KMS-11 (cell line): Measurements from ENCODE around the gene DMTF1.
A peak's percentile ranks its signal among the peaks of the same experiment; 100 is the strongest.

Experiments used
- H2AFZ ChIP-seq: fragments of 200-600 bp; sonication (generic); 2 replicates; pipeline ENCODE4 v1.6.1; 2016; ENCODE audit warnings: antibody characterized with exemption, mixed run types, low read depth
- H3K27ac ChIP-seq: fragments of 200-600 bp; sonication (generic); 2 replicates; pipeline ENCODE4 v1.6.1; 2016; ENCODE audit warnings: mild to moderate bottlenecking, mixed run types
- H3K27me3 ChIP-seq: fragments of 200-600 bp; sonication (generic); 2 replicates; pipeline ENCODE4 v1.6.1; 2017; ENCODE audit warnings: mild to moderate bottlenecking, low read depth, mixed run types, moderate library complexity; ENCODE audit not compliant: insufficient read depth
- H3K36me3 ChIP-seq: fragments of 200-600 bp; sonication (generic); 2 replicates; pipeline ENCODE4 v1.6.1; 2017; ENCODE audit warnings: mild to moderate bottlenecking, mixed run types; ENCODE audit not compliant: insufficient read depth
- H3K4me1 ChIP-seq: fragments of 200-600 bp; sonication (generic); 2 replicates; pipeline ENCODE4 v1.6.1; 2016; ENCODE audit warnings: mild to moderate bottlenecking, low read depth, mixed run types; ENCODE audit not compliant: poor library complexity, severe bottlenecking
- H3K4me2 ChIP-seq: fragments of 200-600 bp; sonication (generic); 2 replicates; pipeline ENCODE4 v1.7.0; 2016; ENCODE audit warnings: mild to moderate bottlenecking, mixed run types
- H3K4me3 ChIP-seq: fragments of 200-600 bp; sonication (generic); IDR thresholded peaks from 2 replicates; pipeline ENCODE4 v1.6.1; 2017; ENCODE audit warnings: low read depth, low read length, mixed read lengths; ENCODE audit not compliant: insufficient read depth
- H3K79me2 ChIP-seq: fragments of 200-600 bp; sonication (generic); 2 replicates; pipeline ENCODE4 v1.6.1; 2016; ENCODE audit warnings: low read depth, mixed run types; ENCODE audit not compliant: insufficient read depth
- H3K9ac ChIP-seq: fragments of 200-600 bp; sonication (generic); 2 replicates; pipeline ENCODE4 v1.6.1; 2016; ENCODE audit warnings: mild to moderate bottlenecking, mixed run types
- H4K20me1 ChIP-seq: fragments of 200-600 bp; sonication (generic); 2 replicates; pipeline ENCODE4 v1.6.1; 2016; ENCODE audit warnings: mild to moderate bottlenecking, mixed run types; ENCODE audit not compliant: insufficient read depth
- TF ChIP-seq, protein P1 (sequence below): fragments of 200-600 bp; sonication (generic); conservative IDR thresholded peaks from 2 replicates; pipeline ENCODE4 v1.6.1; 2017; ENCODE audit warnings: low read depth, mild to moderate bottlenecking, antibody characterized with exemption, low read length, moderate library complexity, mixed read lengths

DMTF1 gene

DNA sequence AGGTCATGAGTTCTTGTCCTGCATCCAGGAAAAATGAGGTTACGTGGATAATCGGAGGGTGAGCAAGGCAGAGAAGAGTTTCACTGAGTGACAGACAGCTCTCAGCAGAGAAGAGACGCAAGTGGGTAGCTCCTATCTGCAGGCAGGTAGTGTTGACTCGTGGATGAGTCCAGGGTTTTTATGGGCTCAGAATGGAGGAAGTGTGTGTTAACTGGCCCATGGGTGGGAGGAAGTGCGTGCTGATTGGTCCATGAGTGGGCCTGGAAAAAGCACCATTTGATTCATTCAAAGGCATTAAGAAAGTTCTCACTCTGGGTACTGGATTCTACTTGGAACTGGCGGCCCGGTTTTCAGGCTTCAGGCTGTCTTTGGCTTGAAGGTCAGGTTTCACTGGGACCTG, 4.8 kb upstream of the DMTF1 start:
- H3K4me2 ChIP-seq = no peak overlapping the region
- no peak overlapping the region for H3K27ac ChIP-seq
- no peak overlapping the region for H2AFZ ChIP-seq
- TF ChIP-seq, protein P1, sequence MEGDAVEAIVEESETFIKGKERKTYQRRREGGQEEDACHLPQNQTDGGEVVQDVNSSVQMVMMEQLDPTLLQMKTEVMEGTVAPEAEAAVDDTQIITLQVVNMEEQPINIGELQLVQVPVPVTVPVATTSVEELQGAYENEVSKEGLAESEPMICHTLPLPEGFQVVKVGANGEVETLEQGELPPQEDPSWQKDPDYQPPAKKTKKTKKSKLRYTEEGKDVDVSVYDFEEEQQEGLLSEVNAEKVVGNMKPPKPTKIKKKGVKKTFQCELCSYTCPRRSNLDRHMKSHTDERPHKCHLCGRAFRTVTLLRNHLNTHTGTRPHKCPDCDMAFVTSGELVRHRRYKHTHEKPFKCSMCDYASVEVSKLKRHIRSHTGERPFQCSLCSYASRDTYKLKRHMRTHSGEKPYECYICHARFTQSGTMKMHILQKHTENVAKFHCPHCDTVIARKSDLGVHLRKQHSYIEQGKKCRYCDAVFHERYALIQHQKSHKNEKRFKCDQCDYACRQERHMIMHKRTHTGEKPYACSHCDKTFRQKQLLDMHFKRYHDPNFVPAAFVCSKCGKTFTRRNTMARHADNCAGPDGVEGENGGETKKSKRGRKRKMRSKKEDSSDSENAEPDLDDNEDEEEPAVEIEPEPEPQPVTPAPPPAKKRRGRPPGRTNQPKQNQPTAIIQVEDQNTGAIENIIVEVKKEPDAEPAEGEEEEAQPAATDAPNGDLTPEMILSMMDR = no peak
- H3K27me3 ChIP-seq = no peaks in the 10 kb centered on the region
- H3K4me1 ChIP-seq = peaks cover 27% of the 10 kb centered on the region
- H3K9ac ChIP-seq = no peak overlapping the region
- H4K20me1 ChIP-seq = no peaks in the 10 kb centered on the region
- no peak overlapping the region for H3K4me3 ChIP-seq
- H3K79me2 ChIP-seq = no peaks in the 10 kb centered on the region; the same call in 1 of the 2 replicates
- H3K36me3 ChIP-seq = no peaks in the 10 kb centered on the region

DNA sequence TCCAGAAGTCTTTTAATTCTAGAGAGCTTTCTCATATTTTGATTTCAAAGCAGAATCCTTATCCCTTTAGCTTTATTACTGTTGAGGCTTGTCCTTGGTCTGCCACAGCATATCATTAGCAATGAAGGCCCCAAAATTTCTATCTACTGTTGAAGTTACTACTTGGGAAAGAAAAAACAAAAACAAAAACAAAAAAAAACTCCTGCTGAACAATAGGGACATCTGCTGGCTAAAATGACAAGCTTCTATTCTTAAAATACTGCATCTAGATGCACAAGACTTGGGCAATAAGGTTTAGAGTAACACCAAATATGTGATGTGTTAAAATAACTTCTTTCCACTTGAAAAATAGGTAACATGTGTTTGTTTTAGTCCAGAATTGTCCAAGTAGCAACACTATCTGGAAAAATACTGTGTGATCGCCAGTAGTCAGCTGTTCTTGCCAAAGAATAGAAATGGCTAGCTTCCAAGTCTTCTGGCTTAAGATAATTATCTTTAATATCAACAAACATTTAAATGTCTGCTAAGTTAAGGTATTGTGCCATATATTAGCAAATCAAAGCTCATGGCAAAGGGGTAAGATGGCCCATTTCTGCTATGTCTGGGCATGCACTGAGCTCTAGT, 3.8 kb upstream of the DMTF1 start:
- TF ChIP-seq, protein P1 = peak; percentile 69
- no peak overlapping the region for H3K4me2 ChIP-seq
- H3K36me3 ChIP-seq = no peaks in the 10 kb centered on the region
- peaks cover 27% of the 10 kb centered on the region for H3K4me1 ChIP-seq
- H2AFZ ChIP-seq = peak overlapping the region; percentile 1; the same call in 1 of the 2 replicates
- H3K27me3 ChIP-seq = no peaks in the 10 kb centered on the region
- H3K79me2 ChIP-seq = peaks cover 7% of the 10 kb centered on the region
- no peak overlapping the region for H3K9ac ChIP-seq
- H4K20me1 ChIP-seq = no peaks in the 10 kb centered on the region
- H3K4me3 ChIP-seq = no peak overlapping the region
- no peak overlapping the region for H3K27ac ChIP-seq

DNA sequence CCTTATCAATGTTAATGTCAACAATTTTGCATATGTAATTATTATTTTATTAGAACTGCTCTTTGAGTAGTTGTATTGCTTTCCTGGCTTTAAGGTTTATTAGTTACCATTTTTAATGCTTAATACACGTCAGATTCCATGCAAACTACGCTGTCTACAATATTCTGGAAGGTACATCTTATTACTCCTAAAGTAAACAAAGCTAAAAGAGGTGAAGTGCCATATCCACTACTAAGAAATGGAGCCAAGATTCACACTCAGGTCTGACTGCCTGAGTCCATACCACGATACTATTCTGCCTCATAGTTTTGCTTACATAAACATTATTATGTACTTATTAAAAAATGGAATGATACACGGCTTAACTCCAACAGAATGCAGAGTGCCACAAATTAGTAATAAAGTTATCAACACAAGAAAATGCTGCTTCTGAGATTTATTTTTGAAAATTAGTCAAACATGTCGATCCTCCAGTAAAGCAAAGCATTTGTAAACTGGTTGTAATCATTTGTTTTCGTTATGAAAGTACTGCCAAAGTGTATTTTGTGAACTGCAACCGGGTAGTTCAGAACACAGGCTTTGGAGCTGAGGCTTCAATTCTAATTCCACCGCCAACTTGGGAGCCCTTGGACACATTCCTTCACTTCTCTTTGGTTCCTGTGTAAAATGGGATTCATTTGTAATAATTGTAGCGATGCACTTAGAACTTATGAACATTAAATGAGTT, 1.1 kb upstream of the DMTF1 start:
- H3K36me3 ChIP-seq = no peaks in the 10 kb centered on the region
- peaks cover 39% of the 10 kb centered on the region for H3K4me1 ChIP-seq
- H2AFZ ChIP-seq = peak overlapping the region; percentile 58
- H3K9ac ChIP-seq = peak overlapping the region; percentile 88
- no peaks in the 10 kb centered on the region for H3K27me3 ChIP-seq
- no peak overlapping the region for H3K4me3 ChIP-seq
- peak overlapping the region; percentile 62 for H3K4me2 ChIP-seq
- peaks cover 9% of the 10 kb centered on the region; the same call in 1 of the 2 replicates for H4K20me1 ChIP-seq
- TF ChIP-seq, protein P1 = no peak
- peak overlapping the region; percentile 88 for H3K27ac ChIP-seq
- peaks cover 35% of the 10 kb centered on the region for H3K79me2 ChIP-seq

DNA sequence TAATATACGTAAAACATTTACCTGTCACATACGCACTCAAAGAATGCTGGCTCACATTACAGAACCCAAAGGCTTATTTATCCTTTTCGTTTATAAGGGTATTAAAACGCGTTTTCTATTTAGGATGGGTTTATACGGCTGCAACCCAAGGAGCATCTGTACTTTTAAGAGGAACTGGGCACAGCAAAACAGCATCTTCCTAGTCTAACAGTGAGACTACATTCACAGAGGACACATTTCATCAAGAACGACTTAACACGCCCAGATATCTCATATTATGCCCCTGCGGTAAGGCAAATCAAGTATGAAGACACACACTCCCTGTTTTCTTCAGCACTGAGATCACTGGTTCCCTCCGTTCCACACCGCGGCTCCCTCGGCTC, 533 bp upstream of the DMTF1 start:
- Histone ChIP-seq H3K4me3 (peak overlapping the region; percentile 66), H3K36me3 (no peaks in the 10 kb centered on the region), H3K4me2 (peak overlapping the region; percentile 62), H3K27me3 (no peaks in the 10 kb centered on the region), H3K9ac (peak overlapping the region; percentile 88), H3K79me2 (peaks cover 40% of the 10 kb centered on the region), H3K27ac (peak overlapping the region; percentile 88), H4K20me1 (peaks cover 11% of the 10 kb centered on the region; the same call in 1 of the 2 replicates), H2AFZ (peak overlapping the region; percentile 58), H3K4me1 (peaks cover 45% of the 10 kb centered on the region)
- TF ChIP-seq, protein P1 = no peak
